Uterus (tissue), 2 donors: ENCODE measurements around the gene CYSLTR2.

Experiments used
- POLR2A ChIP-seq, 2 donors: fragments of 450-650 bp; IDR thresholded peaks; one replicate each; pipeline ENCODE4 v1.6.1; 2016; ENCODE audit warnings: antibody characterized with exemption in 2 of 2, mild to moderate bottlenecking in 1 of 2, moderate library complexity in 1 of 2
- TF ChIP-seq, protein P1 (sequence below), 4 experiments: fragments of 200-600 bp in 2 of 4; fragments of 450-650 bp in 2 of 4; sonication (generic) in 2 of 4; IDR thresholded peaks; one replicate each; pipeline ENCODE4 v1.5.1; 2016 to 2019; ENCODE audit warnings: antibody characterized with exemption in 4 of 4, mild to moderate bottlenecking in 2 of 4, moderate library complexity in 1 of 4

DNA sequence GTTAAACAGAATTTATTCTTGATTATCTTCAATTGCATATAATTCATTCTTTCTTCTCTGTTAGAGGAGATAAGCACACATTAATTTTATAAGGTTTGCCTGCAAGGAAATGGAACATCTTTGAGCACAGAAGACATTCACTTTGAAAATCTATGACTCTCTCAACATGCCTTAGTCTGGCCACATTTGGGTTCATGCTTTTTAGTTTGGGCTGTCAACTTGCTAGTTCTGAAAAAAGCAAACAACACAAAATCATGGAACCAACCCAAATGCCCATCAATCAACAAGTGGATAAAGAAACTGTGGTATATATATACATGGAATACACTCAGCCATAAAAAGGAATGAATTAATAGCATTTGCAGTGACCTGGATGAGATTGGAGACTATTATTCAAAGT is 71.5 kb downstream of the CYSLTR2 start:
- no peak for TF ChIP-seq POLR2A (IDR thresholded peaks at IDR 0.05)
- TF ChIP-seq, protein P1, sequence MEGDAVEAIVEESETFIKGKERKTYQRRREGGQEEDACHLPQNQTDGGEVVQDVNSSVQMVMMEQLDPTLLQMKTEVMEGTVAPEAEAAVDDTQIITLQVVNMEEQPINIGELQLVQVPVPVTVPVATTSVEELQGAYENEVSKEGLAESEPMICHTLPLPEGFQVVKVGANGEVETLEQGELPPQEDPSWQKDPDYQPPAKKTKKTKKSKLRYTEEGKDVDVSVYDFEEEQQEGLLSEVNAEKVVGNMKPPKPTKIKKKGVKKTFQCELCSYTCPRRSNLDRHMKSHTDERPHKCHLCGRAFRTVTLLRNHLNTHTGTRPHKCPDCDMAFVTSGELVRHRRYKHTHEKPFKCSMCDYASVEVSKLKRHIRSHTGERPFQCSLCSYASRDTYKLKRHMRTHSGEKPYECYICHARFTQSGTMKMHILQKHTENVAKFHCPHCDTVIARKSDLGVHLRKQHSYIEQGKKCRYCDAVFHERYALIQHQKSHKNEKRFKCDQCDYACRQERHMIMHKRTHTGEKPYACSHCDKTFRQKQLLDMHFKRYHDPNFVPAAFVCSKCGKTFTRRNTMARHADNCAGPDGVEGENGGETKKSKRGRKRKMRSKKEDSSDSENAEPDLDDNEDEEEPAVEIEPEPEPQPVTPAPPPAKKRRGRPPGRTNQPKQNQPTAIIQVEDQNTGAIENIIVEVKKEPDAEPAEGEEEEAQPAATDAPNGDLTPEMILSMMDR (IDR thresholded peaks at IDR 0.05): no peak
